Osteoblast (primary cell): ENCODE results near the gene SAXO2. TPM values are rescaled to one million over a fixed set of nuclear protein-coding genes. Genes with fewer than 3 reads are reported as not detected.
"Not testable (repeated sequence)": the region's sequence is repeated elsewhere in the genome, so short reads cannot be mapped to it uniquely, and the experiment has no call there.

Experiments
- DNase-seq: peaks from one replicate; pipeline ENCODE4 v3.0.0; 2011; ENCODE audit warnings: low spot score, mixed read lengths; ENCODE audit not compliant: insufficient read length; ENCODE audit errors: missing footprints
- H2AFZ ChIP-seq: 2 replicates; pipeline ENCODE4 v1.6.0; 2011; ENCODE audit warnings: mild to moderate bottlenecking, low read length
- H3K27ac ChIP-seq: 2 replicates; pipeline ENCODE4 v1.5.1; 2011; ENCODE audit warnings: mild to moderate bottlenecking, low read depth, low read length, moderate library complexity
- H3K27me3 ChIP-seq: 2 replicates; pipeline ENCODE4 v1.6.0; 2012; ENCODE audit warnings: mild to moderate bottlenecking, control low read depth, inconsistent platforms, low read length, moderate library complexity; ENCODE audit not compliant: insufficient read depth
- H3K36me3 ChIP-seq: 2 replicates; pipeline ENCODE4 v1.5.1; 2011; ENCODE audit warnings: mild to moderate bottlenecking, low read length, control low read depth, moderate library complexity; ENCODE audit not compliant: insufficient read depth
- H3K4me1 ChIP-seq: 2 replicates; pipeline ENCODE4 v1.5.1; 2011; ENCODE audit warnings: mild to moderate bottlenecking, low read length, control low read depth, moderate library complexity; ENCODE audit not compliant: insufficient read depth
- H3K4me2 ChIP-seq: 2 replicates; pipeline ENCODE4 v1.6.0; 2011; ENCODE audit warnings: mild to moderate bottlenecking, low read length; ENCODE audit not compliant: insufficient read depth
- H3K4me3 ChIP-seq: fragments of 200-600 bp; sonication (generic); 3 replicates; pipeline ENCODE4 v1.5.1; 2012; ENCODE audit warnings: mild to moderate bottlenecking, low read length, inconsistent platforms; ENCODE audit not compliant: insufficient read depth
- H3K79me2 ChIP-seq: 2 replicates; pipeline ENCODE4 v1.6.0; 2012; ENCODE audit warnings: mild to moderate bottlenecking, low read length, control low read depth, inconsistent platforms; ENCODE audit not compliant: insufficient read depth
- H3K9me3 ChIP-seq: 2 replicates; pipeline ENCODE4 v1.5.1; 2011; ENCODE audit warnings: low read depth, low read length, control low read depth
- H4K20me1 ChIP-seq: 2 replicates; pipeline ENCODE4 v1.6.0; 2012; ENCODE audit warnings: mild to moderate bottlenecking, low read length, control low read depth; ENCODE audit not compliant: insufficient read depth
- CTCF ChIP-seq: IDR thresholded peaks from 2 replicates; pipeline ENCODE4 v1.5.1; 2011; ENCODE audit warnings: mild to moderate bottlenecking, low read depth, low read length, moderate library complexity; ENCODE audit errors: extremely low read depth
- total RNA-seq: library from RNA; depleted of rRNA; stranded (reverse); fragments of >200 nt; gene quantifications from 2 replicates; pipeline ENCODE4 v1.2.3, GENCODE V29; 2012

Gene SAXO2
- total RNA-seq, 1 donor = 1.1 TPM

DNA sequence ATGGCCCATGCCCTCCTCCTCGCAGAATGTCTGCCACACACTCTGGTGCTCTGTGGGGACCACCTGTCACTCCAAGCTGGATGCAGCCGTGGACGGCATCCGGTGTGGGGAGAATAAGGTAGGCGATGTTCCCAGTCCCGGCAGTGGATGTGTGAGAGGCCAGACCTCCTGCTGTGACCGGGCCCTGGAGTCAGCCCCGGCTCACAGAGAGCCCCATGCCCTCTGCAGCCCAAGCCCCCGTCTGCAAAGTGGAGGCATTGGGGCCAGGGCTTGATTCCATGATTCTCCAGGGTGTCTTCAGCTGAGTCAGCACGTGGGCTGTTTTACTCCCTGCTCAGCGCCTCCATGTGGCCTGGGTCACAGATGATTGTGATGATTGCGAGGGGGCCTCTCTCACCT is 54.5 kb downstream of the SAXO2 start:
- H4K20me1 ChIP-seq = no peaks in the 10 kb centered on the region
- no peaks in the 10 kb centered on the region for H3K36me3 ChIP-seq
- H3K4me2 ChIP-seq = no peak overlapping the region
- no peak overlapping the region for H3K4me3 ChIP-seq
- H3K9me3 ChIP-seq = no peaks in the 10 kb centered on the region
- H3K4me1 ChIP-seq = no peaks in the 10 kb centered on the region
- no peak for DNase-seq
- no peaks in the 10 kb centered on the region for H3K27me3 ChIP-seq
- no peaks in the 10 kb centered on the region for H3K79me2 ChIP-seq
- no peak for TF ChIP-seq CTCF
- H3K27ac ChIP-seq = no peak overlapping the region
- no peak overlapping the region for H2AFZ ChIP-seq

GRCh38 chr15:82317516-82317915 is 54.9 kb downstream of the SAXO2 start:
- H2AFZ ChIP-seq, H3K9me3 ChIP-seq, DNase-seq, H3K36me3 ChIP-seq, H3K27ac ChIP-seq, H4K20me1 ChIP-seq, H3K79me2 ChIP-seq, H3K4me3 ChIP-seq, H3K4me2 ChIP-seq, H3K27me3 ChIP-seq, H3K4me1 ChIP-seq: not testable (repeated sequence)

DNA sequence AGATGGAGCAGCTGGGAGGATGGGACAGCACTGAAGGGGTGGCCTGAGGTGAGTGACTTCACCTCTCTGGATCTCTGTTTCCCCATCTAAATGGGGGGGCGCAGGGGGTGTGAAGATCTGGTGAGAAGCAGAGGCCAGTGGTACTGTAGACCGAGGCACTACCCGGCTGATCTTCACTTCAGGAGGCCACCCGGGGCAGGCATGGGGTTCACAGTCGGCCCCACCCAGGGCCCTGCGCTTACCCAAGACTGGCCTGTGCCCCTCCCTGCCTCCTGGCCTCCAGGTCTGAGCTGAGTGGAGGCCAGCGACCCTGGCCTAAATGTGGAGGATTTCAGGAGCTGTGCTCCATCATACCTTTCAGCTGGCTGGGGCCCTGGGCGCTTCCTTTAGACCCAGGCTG is 55.7 kb downstream of the SAXO2 start:
- H3K27ac ChIP-seq, H3K36me3 ChIP-seq, H4K20me1 ChIP-seq: not testable (repeated sequence)

GRCh38 chr15:82319522-82320278 is 57.1 kb downstream of the SAXO2 start:
- not testable (repeated sequence) for H4K20me1 ChIP-seq, H3K27ac ChIP-seq, H3K9me3 ChIP-seq, H2AFZ ChIP-seq, DNase-seq, H3K4me1 ChIP-seq, H3K4me2 ChIP-seq, H3K36me3 ChIP-seq, H3K4me3 ChIP-seq, H3K79me2 ChIP-seq, H3K27me3 ChIP-seq

More for the DNA sequence above, 55.7 kb downstream of the SAXO2 start:
- not testable (repeated sequence) for H3K79me2 ChIP-seq, H3K27me3 ChIP-seq, H3K4me1 ChIP-seq, H3K9me3 ChIP-seq, H3K4me3 ChIP-seq, DNase-seq, H3K4me2 ChIP-seq, H2AFZ ChIP-seq

- H3K36me3 ChIP-seq, H3K4me1 ChIP-seq, DNase-seq, H3K4me3 ChIP-seq, H3K9me3 ChIP-seq, H3K27me3 ChIP-seq, H2AFZ ChIP-seq, H3K27ac ChIP-seq, H3K4me2 ChIP-seq, H3K79me2 ChIP-seq, H4K20me1 ChIP-seq: not testable (repeated sequence)
Measured at GRCh38 chr15:82320861-82321260, 58.2 kb downstream of the SAXO2 start.

DNA sequence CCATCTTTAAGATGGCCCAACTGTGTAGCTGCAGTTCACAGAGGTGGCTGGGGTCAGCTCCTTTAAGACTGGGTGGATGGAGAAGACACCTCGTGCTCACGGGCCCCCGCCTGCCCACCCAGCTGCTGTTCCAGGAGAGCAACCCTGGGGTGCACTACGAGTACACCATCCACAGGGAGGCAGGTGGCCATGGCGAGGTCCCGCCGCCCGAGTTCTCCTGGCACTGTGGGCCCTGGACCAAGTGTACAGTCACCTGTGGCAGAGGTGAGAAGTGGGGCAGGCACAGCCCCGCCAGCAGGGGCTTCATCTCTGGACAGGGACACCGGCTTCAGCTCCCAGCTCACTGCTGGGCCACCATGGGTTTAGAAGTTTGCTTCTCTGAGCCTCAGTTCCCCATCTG is 59.9 kb downstream of the SAXO2 start:
- not testable (repeated sequence) for H3K4me1 ChIP-seq, H3K27ac ChIP-seq, H3K9me3 ChIP-seq, H3K79me2 ChIP-seq, H2AFZ ChIP-seq, H3K4me3 ChIP-seq, H3K4me2 ChIP-seq, H3K36me3 ChIP-seq, H4K20me1 ChIP-seq, DNase-seq, H3K27me3 ChIP-seq

DNA sequence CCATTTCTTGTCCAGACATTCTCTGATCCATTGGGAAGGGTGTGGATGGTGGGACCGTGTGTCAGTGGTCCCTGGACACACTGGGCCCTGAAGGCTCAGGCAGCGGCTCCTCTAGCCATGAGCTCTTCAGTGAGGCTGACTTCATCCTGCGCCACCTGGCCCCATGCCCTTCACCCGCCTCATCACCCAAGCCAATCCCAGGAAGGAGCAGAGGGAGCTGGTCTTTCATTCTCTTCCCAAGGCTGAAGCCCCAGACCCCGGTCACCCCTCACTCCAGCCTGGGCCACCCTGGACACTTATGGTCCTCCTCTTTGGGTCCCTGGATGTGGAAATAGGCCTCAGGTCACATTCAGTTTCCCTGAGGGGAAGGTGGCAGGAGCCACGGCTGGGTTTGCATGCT is 62.2 kb downstream of the SAXO2 start:
- not testable (repeated sequence) for DNase-seq, H4K20me1 ChIP-seq, H2AFZ ChIP-seq, H3K4me2 ChIP-seq, H3K9me3 ChIP-seq, H3K27ac ChIP-seq, H3K4me1 ChIP-seq, H3K27me3 ChIP-seq, H3K4me3 ChIP-seq, H3K79me2 ChIP-seq, H3K36me3 ChIP-seq

DNA sequence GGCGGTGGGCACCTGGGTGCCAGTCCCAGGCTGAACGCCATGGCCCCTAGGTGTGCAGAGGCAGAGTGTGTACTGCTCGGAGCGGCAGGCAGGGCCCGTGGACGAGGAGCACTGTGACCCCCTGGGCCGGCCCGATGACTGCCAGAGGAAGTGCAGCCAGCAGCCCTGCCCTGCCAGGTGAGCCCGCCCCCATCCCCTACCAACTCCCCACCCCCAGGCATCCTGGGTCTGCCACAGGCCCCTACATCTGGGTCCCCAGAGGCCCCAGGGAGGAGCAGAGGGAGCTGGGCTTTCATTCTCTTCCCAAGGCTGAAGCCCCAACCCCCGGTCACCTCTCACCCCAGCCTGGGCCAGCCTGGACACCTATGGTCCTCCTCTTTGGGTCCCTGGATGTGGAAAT is 63.0 kb downstream of the SAXO2 start:
- not testable (repeated sequence) for H3K27ac ChIP-seq, H3K4me2 ChIP-seq, H4K20me1 ChIP-seq, H3K36me3 ChIP-seq, DNase-seq, H3K79me2 ChIP-seq, H3K9me3 ChIP-seq, H3K4me1 ChIP-seq, H3K27me3 ChIP-seq, H2AFZ ChIP-seq, H3K4me3 ChIP-seq
